Panc1 (cell line): ENCODE measurements around the gene KIF12. TPM values are rescaled to one million over a fixed set of nuclear protein-coding genes. Genes with fewer than 3 reads are reported as not detected.

Experiments
- ATAC-seq: fragments of 200-7000 bp; cut with Tn5 transposase; 2 replicates; pipeline ENCODE4 v1.9.1; 2020; ENCODE audit warnings: mild to moderate bottlenecking, moderate library complexity
- BruUV-seq: library from RNA; stranded (reverse); fragments of 400-500 nt; replicated peaks from 2 replicates; lab custom pipeline; 2021; lab: Mats Ljungman, UMichigan
- CTCF ChIA-PET: fragments of 300-600 bp; sonication (Branson Sonifier 250); formaldehyde crosslinking; loops from one replicate; lab custom pipeline; 2022; ENCODE audit warnings: antibody characterized with exemption; lab: Charles Lee
- POLR2A ChIA-PET: fragments of 300-600 bp; sonication (Branson Sonifier 250); formaldehyde crosslinking; loops from one replicate; lab custom pipeline; 2022; ENCODE audit warnings: antibody characterized with exemption; lab: Charles Lee
- DNase-seq: peaks from one replicate; pipeline ENCODE4 v3.0.0-alpha.2; 2010; ENCODE audit warnings: low read depth, low spot score
- H3K27ac ChIP-seq: 2 replicates; pipeline ENCODE4 v1.5.1; 2011; ENCODE audit warnings: mild to moderate bottlenecking, low read length, inconsistent platforms
- H3K27me3 ChIP-seq: fragments of 200-500 bp; sonication (Bioruptor generic); 2 replicates; pipeline ENCODE4 v1.6.0; 2014; ENCODE audit warnings: low read length, inconsistent platforms; ENCODE audit not compliant: control insufficient read depth, insufficient read depth
- H3K36me3 ChIP-seq: fragments of 200-500 bp; sonication (Bioruptor generic); 2 replicates; pipeline ENCODE4 v1.5.1; 2014; ENCODE audit warnings: inconsistent platforms, mild to moderate bottlenecking, low read length, moderate library complexity; ENCODE audit not compliant: control insufficient read depth, insufficient read depth
- H3K4me1 ChIP-seq: 2 replicates; pipeline ENCODE4 v1.5.1; 2011; ENCODE audit warnings: inconsistent platforms, mild to moderate bottlenecking, low read length, moderate library complexity; ENCODE audit not compliant: control insufficient read depth, insufficient read depth
- H3K4me3 ChIP-seq, 2 experiments: 2 replicates each; pipeline ENCODE4 v1.5.1; 2011 to 2012; ENCODE audit warnings: low read depth in 2 of 2, low read length in 2 of 2, mild to moderate bottlenecking in 2 of 2, inconsistent platforms in 1 of 2, moderate library complexity in 1 of 2
- H3K9me3 ChIP-seq: fragments of 200-500 bp; sonication (Bioruptor generic); 2 replicates; pipeline ENCODE4 v1.5.1; 2014; ENCODE audit warnings: low read depth, mild to moderate bottlenecking, inconsistent platforms, low read length, moderate library complexity; ENCODE audit not compliant: control insufficient read depth, insufficient read depth
- POLR2AphosphoS5 ChIP-seq: IDR thresholded peaks from 2 replicates; pipeline ENCODE4 v1.6.1; 2012; ENCODE audit warnings: mild to moderate bottlenecking, low read depth, low read length, moderate library complexity
- SIN3A ChIP-seq: IDR thresholded peaks from 2 replicates; pipeline ENCODE4 v1.6.1; 2012; ENCODE audit warnings: low read depth, mild to moderate bottlenecking, low read length, moderate library complexity, borderline replicate concordance; ENCODE audit not compliant: insufficient read depth
- TCF7L2 ChIP-seq: IDR thresholded peaks from 2 replicates; pipeline ENCODE4 v1.6.1; 2011; ENCODE audit warnings: mild to moderate bottlenecking, low read depth, low read length, inconsistent platforms
- in situ Hi-C: cut with HindIII; loops from 2 replicates; pipeline ENCODE4 v1.10.0; 2016; ENCODE audit warnings: low sequenced_read_pairs, low pct_unique_long_range_greater_than_20kb
- intact Hi-C: fragments of 100-400 bp; cut with micrococcal nuclease; formaldehyde crosslinking; loops from one replicate; pipeline ENCODE4 v1.10.0; 2022; ENCODE audit not compliant: unreplicated experiment
- total RNA-seq: library from RNA; stranded (reverse); gene quantifications from one replicate; pipeline ENCODE4 v1.2.1, GENCODE V29; 2021; ENCODE audit not compliant: unreplicated experiment
- TF ChIP-seq, protein P1 (sequence below): fragments of 450-650 bp; IDR thresholded peaks from 2 replicates; pipeline ENCODE4 v1.5.1; 2017; ENCODE audit warnings: mild to moderate bottlenecking
- TF ChIP-seq, protein P2 (sequence below), 2 experiments: IDR thresholded peaks; 2 replicates each; pipeline ENCODE4 v1.6.1; 2011 to 2012; ENCODE audit warnings: low read depth in 2 of 2, control low read depth in 1 of 2, low read length in 1 of 2, mild to moderate bottlenecking in 1 of 2, moderate library complexity in 1 of 2; ENCODE audit not compliant: insufficient read depth in 1 of 2

The KIF12 gene
- total RNA-seq, 1 experiment from 2014 or later = 0.87 TPM

DNA sequence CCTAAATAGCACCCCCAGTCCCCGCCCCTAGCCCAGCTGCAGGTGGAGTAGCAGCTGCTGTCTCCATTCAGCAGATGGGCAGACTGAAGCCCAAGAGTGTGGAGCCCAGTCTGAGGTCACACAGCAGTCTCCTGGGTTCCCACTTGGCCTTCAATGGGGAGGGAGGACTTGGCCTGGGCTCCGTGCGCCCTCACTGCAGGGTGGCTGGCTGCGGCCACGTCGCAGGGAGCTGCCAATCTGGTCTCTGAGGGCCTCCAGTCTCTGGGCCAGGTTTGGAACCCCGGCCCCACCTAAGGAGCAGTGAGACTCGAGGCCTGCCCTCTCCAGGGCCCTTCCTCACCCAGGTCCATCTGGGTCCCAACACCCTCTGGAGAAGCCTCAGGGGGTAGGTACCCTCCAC is 7.4 kb downstream of the KIF12 start:
- in situ Hi-C loops (no loop called here), intact Hi-C loops (no loop called here)
- POLR2A ChIA-PET = no interaction called here
- BruUV-seq = no TSS peak
- CTCF ChIA-PET = no interaction called here
- H3K9me3 ChIP-seq = no peaks in the 10 kb centered on the region
- no peak for DNase-seq
- no peaks in the 10 kb centered on the region for H3K4me1 ChIP-seq
- no peaks in the 10 kb centered on the region for H3K36me3 ChIP-seq
- no peak overlapping the region for H3K4me3 ChIP-seq
- no peaks in the 10 kb centered on the region for H3K27me3 ChIP-seq
- no peak overlapping the region for H3K27ac ChIP-seq
- no peak for ATAC-seq
- TF ChIP-seq SIN3A = no peak
- TF ChIP-seq POLR2AphosphoS5 = no peak
- TF ChIP-seq, protein P1, sequence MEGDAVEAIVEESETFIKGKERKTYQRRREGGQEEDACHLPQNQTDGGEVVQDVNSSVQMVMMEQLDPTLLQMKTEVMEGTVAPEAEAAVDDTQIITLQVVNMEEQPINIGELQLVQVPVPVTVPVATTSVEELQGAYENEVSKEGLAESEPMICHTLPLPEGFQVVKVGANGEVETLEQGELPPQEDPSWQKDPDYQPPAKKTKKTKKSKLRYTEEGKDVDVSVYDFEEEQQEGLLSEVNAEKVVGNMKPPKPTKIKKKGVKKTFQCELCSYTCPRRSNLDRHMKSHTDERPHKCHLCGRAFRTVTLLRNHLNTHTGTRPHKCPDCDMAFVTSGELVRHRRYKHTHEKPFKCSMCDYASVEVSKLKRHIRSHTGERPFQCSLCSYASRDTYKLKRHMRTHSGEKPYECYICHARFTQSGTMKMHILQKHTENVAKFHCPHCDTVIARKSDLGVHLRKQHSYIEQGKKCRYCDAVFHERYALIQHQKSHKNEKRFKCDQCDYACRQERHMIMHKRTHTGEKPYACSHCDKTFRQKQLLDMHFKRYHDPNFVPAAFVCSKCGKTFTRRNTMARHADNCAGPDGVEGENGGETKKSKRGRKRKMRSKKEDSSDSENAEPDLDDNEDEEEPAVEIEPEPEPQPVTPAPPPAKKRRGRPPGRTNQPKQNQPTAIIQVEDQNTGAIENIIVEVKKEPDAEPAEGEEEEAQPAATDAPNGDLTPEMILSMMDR = no peak
- no peak for TF ChIP-seq TCF7L2
- TF ChIP-seq, protein P2, sequence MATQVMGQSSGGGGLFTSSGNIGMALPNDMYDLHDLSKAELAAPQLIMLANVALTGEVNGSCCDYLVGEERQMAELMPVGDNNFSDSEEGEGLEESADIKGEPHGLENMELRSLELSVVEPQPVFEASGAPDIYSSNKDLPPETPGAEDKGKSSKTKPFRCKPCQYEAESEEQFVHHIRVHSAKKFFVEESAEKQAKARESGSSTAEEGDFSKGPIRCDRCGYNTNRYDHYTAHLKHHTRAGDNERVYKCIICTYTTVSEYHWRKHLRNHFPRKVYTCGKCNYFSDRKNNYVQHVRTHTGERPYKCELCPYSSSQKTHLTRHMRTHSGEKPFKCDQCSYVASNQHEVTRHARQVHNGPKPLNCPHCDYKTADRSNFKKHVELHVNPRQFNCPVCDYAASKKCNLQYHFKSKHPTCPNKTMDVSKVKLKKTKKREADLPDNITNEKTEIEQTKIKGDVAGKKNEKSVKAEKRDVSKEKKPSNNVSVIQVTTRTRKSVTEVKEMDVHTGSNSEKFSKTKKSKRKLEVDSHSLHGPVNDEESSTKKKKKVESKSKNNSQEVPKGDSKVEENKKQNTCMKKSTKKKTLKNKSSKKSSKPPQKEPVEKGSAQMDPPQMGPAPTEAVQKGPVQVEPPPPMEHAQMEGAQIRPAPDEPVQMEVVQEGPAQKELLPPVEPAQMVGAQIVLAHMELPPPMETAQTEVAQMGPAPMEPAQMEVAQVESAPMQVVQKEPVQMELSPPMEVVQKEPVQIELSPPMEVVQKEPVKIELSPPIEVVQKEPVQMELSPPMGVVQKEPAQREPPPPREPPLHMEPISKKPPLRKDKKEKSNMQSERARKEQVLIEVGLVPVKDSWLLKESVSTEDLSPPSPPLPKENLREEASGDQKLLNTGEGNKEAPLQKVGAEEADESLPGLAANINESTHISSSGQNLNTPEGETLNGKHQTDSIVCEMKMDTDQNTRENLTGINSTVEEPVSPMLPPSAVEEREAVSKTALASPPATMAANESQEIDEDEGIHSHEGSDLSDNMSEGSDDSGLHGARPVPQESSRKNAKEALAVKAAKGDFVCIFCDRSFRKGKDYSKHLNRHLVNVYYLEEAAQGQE (IDR thresholded peaks at IDR 0.05; ENCODE audit: insufficient read depth in 1 of 2, low read depth in 2 of 2, low read length in 1 of 2) = no peak

DNA sequence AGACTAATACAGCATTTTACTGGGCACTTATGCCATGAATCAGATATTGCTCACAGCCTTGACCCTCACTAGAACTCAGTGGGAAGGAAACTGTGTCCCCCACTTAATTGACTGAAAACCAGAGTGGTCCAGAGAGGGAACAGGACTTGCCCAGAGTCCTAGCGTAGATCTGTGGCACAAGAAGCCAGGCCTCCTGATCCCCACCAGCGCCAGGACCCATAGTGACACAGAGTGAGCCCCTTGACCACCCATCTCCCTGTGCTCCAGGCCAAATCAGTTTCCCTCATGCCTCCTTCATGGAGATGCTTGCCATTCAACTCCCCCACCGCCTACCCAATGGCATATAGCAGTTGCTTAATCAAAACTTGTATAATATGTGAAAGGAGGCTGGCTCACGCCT is 8.3 kb downstream of the KIF12 start:
- POLR2A ChIA-PET = no interaction called here
- no peak for ATAC-seq
- intact Hi-C loops (no loop called here), in situ Hi-C loops (no loop called here)
- H3K27ac ChIP-seq = no peak overlapping the region
- no peaks in the 10 kb centered on the region for H3K9me3 ChIP-seq
- BruUV-seq = no TSS peak
- no peak for DNase-seq
- H3K27me3 ChIP-seq = no peaks in the 10 kb centered on the region
- CTCF ChIA-PET = no interaction called here
- no peak overlapping the region for H3K4me3 ChIP-seq
- no peaks in the 10 kb centered on the region for H3K4me1 ChIP-seq
- TF ChIP-seq SIN3A (no peak), POLR2AphosphoS5 (no peak)
- no peaks in the 10 kb centered on the region for H3K36me3 ChIP-seq

DNA sequence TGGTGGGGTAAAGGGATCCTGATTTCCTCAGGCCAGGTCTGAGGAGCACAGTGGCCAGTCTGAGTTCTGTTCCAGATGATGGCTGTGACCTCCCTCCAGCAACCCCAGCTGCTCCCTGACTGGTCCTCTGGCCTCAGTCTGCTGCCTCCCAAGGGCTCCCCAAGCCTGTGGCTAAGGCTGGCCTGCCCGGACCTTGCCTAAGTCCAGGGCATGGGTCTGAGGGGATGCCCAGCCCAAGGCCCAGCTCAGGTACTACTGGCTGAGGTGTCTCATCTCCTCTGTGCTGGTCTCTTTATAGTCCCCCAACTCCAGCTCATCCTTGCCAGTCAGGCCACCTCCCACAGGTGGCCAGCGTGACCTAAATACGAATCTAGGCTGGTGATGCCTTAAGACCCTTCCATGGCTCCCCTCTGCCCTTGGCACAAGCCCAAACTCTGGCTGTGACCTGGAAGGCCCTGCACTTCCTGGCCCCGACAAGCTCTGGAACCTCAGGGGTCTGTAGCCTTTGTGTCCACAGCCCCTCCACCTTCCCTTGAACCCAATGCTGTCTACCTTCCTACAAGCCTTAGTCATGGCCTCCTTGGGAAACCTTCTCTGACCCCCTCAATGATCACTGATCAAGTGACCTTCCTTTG is 9.8 kb downstream of the KIF12 start:
- Histone ChIP-seq H3K4me3 (no peak overlapping the region), H3K27me3 (no peaks in the 10 kb centered on the region), H3K4me1 (no peaks in the 10 kb centered on the region), H3K36me3 (no peaks in the 10 kb centered on the region), H3K9me3 (no peaks in the 10 kb centered on the region), H3K27ac (no peak overlapping the region)
- POLR2A ChIA-PET = interaction anchor here (0.6 kb wide), 1 partner anchor 224 kb away, joined by 3 read pairs; no protein-coding TSS in a partner anchor
- intact Hi-C loops (no loop called here), in situ Hi-C loops (no loop called here)
- DNase-seq = no peak
- TF ChIP-seq, protein P2 (IDR thresholded peaks at IDR 0.05; ENCODE audit: insufficient read depth in 1 of 2, low read depth in 2 of 2, low read length in 1 of 2) = no peak
- TF ChIP-seq SIN3A (no peak), POLR2AphosphoS5 (no peak), TCF7L2 (no peak)
- TF ChIP-seq, protein P1 = no peak
- BruUV-seq = no TSS peak
- no peak for ATAC-seq
- CTCF ChIA-PET = no interaction called here
